GM21576 (cell line): ENCODE measurements around the gene NCDN.

Experiments
- ATAC-seq: cut with Tn5 transposase; IDR thresholded peaks from one replicate; pipeline ENCODE4 v1.9.1; 2021; ENCODE audit warnings: mild to moderate bottlenecking, moderate library complexity; ENCODE audit not compliant: unreplicated experiment

NCDN gene

DNA sequence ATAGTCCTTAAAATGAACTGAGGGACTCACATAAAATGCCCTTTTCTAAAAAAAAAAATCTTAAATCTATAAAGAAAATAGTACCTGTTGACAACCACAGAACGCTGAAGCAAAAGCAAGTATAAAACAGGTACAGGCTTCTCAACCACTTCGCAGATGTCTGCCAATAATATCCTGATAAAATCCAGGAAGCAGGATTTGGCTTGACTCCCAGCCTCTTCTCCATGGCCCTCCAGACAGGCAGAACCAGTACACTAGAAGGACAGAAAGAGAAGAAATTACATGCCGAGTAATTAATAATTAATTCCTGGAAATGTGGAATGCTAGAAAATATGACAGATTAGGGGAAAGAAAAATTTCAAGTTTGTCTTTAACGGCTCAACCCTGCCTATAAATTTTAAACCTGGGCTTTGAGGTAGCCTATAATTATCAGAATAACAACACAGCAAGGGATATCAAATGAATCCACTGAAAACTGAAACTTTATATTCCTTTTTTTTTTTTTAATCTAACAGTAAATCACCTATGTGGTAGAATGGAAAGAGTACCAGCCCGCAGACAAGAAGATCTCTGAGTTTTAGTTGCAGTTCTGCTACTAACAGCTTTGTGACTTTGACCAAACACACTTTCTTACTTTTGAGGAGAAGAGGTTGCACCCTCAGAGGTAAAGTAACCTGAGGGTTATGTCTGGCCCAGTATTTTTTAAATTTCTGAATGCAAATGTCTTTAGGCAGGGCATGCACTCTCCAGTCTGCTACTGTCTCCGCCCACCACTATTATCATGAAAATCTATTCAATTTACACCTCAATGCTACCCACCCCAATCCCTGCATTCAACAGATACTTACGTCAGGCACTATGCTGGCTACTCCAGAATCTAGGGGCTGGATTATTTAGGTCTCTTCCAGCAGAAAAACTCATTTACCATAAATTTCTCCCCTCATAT, 3.1 kb upstream of the NCDN start:
- no peak for ATAC-seq

DNA sequence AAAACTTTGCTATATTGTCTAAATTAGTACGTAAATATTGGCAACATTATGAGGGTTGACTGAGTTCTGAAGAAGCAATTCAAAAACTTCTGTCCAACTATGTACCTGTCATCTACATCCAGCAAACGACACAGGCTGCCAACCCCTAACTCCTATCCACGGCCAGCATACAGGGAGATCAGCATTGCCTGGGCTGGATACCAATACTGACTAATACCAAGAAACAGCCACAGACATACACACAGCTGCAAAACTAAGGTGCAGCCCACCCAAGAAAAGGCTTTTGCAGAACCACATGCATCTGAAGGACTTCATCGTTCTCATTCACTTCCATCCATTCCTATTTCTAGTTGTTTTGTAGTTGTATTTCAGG, 2.4 kb upstream of the NCDN start:
- no peak for ATAC-seq

DNA sequence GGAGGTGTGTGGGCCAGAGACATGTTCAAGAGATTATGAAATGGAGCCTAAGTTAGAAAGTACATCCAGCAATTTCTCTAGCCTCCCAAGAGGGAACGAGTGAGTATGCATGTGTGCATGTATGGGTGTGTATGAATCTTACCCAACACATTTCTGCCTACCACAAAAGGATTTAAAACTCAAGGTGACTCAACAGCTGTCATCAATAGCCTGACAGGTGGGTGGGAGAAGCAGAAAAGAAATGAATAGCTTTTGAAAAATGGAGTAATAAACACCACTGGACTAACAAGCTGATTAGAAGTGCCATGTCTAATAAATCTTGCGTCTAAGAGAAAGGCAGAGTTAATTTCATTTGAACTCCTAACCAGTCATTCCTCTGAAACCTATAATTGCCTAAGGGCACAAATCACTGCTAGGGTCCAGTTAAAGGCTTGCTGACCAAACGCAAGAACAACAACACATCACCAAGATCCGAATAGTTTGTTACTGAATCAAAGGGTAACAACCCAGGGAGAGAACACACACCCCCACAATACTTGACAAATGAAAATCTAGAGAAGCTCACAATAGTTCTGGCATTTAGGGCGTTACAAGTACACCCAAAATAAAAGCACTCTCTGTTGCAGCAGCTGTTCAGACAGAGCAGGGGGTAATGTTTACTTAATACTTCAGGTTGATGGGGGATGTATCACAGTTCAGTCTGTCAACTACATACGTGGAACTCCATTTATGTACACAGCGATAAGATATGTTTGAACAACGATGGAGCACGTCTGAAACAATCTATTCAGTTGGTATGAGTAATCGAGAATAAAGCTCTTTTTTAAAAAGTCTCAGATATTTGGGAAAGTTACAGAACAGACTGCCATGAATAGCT, 1.8 kb upstream of the NCDN start:
- ATAC-seq: no peak

- ATAC-seq: no peak
These were observed 998 bp upstream of the NCDN start for GRCh38 chr1:35556484-35557117.

DNA sequence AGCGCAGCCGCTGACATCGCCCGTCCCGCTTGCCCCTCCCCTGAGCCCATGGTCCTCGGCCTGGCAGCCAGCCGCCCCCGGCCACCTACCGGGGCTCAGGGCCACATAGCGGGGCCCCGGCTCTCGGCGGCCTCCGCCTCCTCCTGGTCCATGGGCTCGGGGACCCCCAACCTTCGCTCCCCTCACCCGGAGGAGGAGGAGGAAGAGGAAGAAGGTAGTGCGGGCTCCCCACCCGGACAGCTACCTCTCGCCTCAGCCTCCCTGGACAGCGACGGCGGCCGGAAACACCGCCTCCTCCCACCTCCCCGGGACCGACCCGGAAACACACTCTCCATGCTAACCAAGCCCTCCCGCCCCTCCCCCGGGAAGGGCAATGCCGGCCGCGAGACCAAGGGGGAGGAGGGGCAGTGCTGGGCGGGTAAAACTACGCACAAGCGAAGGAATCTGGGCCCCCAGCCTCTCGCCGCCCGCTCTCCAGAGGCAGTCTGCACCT, 435 bp upstream of the NCDN start, which contains the start of gene KIAA0319L:
TSS of gene KIAA0319L (minus strand) at position 286 of the 493 bp plus-strand sequence. CDS start 2,912 bp downstream, outside the sequence.
- peak; percentile 61 for ATAC-seq

DNA sequence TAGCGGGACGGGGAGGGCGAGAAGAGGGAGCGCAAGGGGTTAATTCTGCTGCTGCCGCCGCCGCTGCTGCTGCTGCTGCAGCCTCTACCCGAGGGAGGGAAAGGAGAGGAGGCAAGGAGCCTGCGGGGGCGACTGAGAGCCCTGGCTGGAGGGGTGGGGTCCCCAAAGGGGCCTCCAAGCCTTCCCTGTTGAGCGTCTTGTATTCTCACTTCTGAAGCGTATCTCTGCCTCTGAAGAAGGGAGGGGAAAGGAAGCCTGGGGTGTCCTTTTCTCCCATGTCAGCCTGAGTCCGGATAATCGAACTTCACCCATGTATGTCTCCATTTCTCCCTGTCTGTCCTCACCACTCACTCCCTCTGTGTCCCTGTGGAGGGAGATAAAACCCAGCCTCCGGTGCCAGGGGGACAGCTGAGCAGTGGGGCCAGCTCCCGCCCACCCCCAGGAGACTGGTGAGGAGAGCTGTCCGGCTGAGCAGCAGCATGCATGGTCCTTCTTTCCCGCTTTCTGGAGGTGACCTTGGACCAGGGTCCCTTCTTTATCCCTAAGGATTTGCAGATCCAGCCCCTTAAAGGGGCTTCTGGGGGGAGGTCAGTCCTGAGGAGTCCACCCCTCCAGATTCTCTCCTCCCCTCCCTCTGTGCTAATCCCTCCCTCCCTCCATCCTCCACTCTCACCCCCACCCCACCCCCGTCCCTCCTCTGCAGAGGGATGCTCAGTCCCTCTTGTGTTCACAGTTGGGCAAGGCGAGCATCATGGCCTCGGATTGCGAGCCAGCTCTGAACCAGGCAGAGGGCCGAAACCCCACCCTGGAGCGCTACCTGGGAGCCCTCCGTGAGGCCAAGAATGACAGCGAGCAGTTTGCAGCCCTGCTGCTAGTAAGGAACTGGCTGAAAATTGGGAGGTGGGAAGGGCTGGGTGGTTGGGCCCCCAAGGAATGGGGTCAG, 1.0 kb downstream of the NCDN start:
- no peak for ATAC-seq

DNA sequence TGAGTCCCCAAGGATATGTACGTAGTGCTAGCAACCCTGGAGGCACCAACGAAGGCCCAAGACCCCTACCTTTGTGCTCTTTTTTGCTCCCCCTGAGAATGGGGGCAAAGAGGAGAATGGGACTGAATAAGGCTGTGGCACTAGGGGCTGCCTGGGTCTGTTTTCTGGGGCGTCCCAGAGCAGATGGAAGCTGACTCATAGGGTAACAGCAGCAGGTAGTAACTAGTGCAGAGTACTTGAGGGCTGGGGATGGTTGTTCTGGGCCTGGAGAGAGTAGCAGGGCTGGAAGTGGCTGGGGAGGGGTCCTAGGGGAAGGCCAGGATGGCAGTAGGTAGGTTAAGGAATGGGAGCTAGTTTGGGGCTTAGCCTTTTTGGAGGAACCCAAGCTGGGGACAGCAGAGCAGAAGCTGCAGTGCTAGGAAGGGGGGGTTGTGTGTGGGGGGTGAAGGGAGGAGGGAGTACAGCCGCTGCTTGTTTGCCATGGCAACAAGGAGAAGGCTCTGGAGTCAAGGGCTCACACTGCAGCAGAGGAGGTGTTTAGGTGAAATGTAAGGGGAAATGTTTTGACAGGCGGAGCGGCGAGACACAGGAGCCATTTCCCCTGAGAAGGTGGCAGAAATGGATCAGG, 1.8 kb downstream of the NCDN start:
- ATAC-seq: no peak

DNA sequence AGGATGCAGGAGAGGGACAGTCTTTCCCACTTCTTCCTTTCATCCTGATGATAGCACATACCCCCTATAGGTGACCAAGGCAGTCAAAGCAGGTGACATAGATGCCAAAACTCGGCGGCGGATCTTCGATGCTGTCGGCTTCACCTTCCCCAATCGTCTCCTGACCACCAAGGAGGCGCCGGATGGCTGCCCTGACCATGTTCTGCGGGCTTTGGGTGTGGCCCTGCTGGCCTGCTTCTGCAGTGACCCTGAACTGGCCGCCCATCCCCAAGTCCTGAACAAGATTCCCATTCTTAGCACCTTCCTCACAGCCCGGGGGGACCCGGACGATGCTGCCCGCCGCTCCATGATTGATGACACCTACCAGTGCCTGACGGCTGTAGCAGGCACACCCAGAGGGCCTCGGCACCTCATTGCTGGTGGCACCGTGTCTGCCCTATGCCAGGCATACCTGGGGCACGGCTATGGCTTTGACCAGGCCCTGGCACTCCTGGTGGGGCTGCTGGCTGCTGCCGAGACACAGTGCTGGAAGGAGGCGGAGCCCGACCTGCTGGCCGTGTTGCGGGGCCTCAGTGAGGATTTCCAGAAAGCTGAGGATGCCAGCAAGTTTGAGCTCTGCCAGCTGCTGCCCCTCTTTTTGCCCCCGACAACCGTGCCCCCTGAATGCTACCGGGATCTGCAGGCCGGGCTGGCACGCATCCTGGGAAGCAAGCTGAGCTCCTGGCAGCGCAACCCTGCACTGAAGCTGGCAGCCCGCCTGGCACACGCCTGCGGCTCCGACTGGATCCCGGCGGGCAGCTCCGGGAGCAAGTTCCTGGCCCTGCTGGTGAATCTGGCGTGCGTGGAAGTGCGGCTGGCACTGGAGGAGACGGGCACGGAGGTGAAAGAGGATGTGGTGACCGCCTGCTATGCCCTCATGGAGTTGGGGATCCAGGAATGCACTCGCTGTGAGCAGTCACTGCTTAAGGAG, 2.9 kb downstream of the NCDN start:
- ATAC-seq: no peak

DNA sequence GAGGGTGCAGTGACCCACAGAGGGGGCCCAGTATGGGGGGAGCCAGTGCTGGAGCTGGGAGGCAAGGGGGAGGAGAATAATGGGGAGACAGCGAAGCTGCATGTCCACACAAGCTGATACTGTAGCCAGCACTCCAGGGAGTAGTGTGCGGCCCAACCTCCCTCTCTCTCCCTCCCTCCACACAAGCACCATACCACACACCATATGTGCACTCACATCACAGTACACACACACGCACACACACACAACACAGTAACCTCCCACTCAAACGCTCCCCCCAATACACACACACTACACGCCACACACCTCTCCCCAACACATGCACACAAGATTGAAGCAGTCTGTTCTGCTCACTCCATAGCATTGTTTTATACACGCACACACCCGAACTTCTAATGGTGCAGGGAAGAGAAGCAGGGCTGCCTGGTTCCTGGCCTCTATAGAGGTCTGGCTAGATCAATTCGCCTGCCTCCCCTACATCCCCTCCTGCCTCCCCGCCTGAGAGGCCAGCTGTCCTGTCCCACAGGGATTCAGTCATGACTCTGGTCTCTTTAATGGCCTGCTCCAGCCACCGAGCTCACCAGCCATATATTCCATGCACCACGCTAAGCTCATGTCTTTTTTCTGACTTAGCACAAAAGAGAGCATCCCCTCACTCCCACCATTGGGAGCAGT, 3.8 kb downstream of the NCDN start:
- no peak for ATAC-seq

DNA sequence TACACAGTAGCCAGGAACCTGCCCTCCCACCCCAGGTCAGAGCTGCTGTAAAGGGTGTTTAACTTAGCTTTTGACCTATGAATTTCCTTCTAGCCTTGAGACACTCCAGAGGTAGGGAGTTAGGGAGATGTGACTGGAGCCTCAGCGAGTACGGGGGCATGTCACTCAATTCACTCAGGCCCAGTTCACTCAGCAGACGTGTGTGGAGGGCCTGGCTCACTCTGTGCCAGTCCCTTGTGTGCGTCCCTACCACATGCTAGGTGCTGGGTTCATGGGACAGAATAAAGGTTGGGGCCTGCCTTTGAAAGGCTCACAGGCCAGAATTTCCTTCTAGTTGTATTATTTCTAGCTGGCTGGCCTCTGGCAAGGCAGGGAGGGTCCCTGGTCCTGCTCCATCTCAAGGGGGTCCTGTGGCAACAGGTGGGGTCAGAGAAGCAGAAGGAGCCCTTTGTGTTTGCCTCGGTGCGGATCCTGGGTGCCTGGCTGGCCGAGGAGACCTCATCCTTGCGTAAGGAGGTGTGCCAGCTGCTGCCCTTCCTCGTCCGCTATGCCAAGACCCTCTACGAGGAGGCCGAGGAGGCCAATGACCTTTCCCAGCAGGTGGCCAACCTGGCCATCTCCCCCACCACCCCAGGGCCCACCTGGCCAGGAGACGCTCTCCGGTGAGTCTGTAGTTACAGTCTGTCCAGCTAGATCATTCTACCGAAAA, 4.5 kb downstream of the NCDN start:
- ATAC-seq: no peak

GRCh38 chr1:35563166-35563565, 5.6 kb downstream of the NCDN start:
- ATAC-seq: no peak

DNA sequence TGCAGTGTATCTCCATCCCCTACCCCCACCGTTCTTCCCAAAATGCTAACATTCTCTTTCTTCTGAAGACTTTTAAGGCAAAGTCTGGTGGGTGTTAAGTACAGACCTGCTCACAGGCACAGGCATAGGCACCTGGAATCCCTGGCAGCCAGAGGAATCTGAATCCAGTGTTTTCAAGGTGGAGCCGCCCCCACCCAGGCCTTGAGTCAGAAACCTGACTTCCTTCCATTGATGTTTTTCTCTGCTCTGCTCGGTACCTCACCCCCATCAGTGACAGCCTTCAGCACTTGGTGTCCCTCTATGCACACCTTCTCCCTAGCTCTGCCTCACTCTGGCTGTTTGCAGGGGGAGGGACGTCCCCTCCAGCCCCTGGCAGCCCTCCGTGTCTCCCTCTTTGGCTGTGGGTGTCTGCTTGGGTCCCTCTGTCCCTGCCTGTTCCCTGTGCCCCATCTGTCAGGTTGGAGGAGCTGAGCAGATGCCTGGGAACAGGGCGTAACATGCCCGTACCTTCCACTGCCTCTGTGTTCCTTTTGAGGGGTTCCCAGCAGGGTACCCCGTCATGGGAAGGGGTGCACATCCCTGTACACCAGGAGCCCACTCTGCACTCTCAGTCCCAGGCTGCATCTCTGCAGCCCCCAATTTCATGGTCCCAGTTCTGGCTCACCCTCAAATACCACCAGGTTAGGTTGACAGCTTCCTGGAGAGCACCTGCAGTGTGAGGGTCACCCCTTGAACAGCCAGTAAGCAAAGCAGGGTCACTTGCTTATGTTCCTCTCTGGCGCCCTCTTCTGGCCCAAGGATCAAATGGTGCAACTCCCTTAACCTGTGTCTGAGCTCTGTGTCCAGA, 6.7 kb downstream of the NCDN start:
- ATAC-seq: no peak

- no peak for ATAC-seq
These were observed 7.5 kb downstream of the NCDN start for GRCh38 chr1:35564884-35565741.

GRCh38 chr1:35565742-35566133, 8.1 kb downstream of the NCDN start:
- ATAC-seq: no peak

GRCh38 chr1:35567947-35568558, 10.5 kb downstream of the NCDN start:
- no peak for ATAC-seq
